Adrenal gland (tissue), 5 donors: Measurements from ENCODE around the gene SLC9A4.

ENCODE experiments used
- CTCF ChIP-seq, 6 experiments: fragments of 450-650 bp in 4 of 6; fragments of 200-600 bp in 2 of 6; sonication (generic) in 1 of 6; IDR thresholded peaks; 1 replicate in 5 of 6; 2 replicates in 1 of 6; pipeline versions ENCODE4 v1.5.1 to v1.8.0; 2016 to 2021; ENCODE audit warnings: antibody characterized with exemption in 6 of 6, mild to moderate bottlenecking in 2 of 6, moderate library complexity in 1 of 6
- POLR2A ChIP-seq, 2 donors: fragments of 450-650 bp; IDR thresholded peaks; one replicate each; pipeline ENCODE4 v1.6.1; 2017; ENCODE audit warnings: antibody characterized with exemption in 2 of 2, mild to moderate bottlenecking in 2 of 2, moderate library complexity in 1 of 2
- donor health status: DM: no; HTN: no; CAD: no.

- no peak for TF ChIP-seq POLR2A (IDR thresholded peaks at IDR 0.05)
- TF ChIP-seq CTCF (IDR thresholded peaks at IDR 0.05), result no peak
These were observed 36.7 kb downstream of the SLC9A4 start for GRCh38 chr2:102509749-102510148.
